ENCODE measurements around the gene MPRIP.

The MPRIP gene

GRCh38 chr17:17024778-17025300 lies 17.4 kb upstream of the MPRIP start:
- intact Hi-C loops (cut with DNase I) = no loop called here
- DNase-seq = no peak

GRCh38 chr17:17025621-17026020 lies 16.6 kb upstream of the MPRIP start:
- no peak for DNase-seq
- intact Hi-C loops (cut with DNase I) = no loop called here

GRCh38 chr17:17026163-17026562 lies 16.1 kb upstream of the MPRIP start:
- no peak for DNase-seq
- intact Hi-C loops (cut with DNase I) = no loop called here

GRCh38 chr17:17027442-17028058 lies 14.7 kb upstream of the MPRIP start:
- intact Hi-C loops (cut with DNase I) = no loop called here
- no peak for DNase-seq

GRCh38 chr17:17028059-17028877 lies 14.0 kb upstream of the MPRIP start:
- intact Hi-C loops (cut with DNase I) = no loop called here
- DNase-seq = peak in 14 of 42 donors; percentile 30 to 70 (median 48)

GRCh38 chr17:17028878-17029535 lies 13.2 kb upstream of the MPRIP start:
- no peak for DNase-seq
- intact Hi-C loops (cut with DNase I) = no loop called here

- intact Hi-C loops (cut with DNase I) = no loop called here
- peak in 2 of 42 donors; percentile 26 to 34 for DNase-seq
Measured at GRCh38 chr17:17029938-17030337, 12.3 kb upstream of the MPRIP start.

GRCh38 chr17:17030515-17031211 lies 11.6 kb upstream of the MPRIP start:
- peak in 10 of 42 donors; percentile 30 to 59 (median 54) for DNase-seq
- intact Hi-C loops (cut with DNase I) = no loop called here

GRCh38 chr17:17032131-17032692 lies 10.0 kb upstream of the MPRIP start:
- peak in 39 of 42 donors; percentile 52 to 89 (median 79) for DNase-seq
- intact Hi-C loops (cut with DNase I) = no loop called here

GRCh38 chr17:17033466-17033865 lies 8.8 kb upstream of the MPRIP start:
- intact Hi-C loops (cut with DNase I) = no loop called here
- DNase-seq = no peak

GRCh38 chr17:17034026-17034425 lies 8.2 kb upstream of the MPRIP start:
- DNase-seq = no peak
- intact Hi-C loops (cut with DNase I) = no loop called here

- no peak for DNase-seq
- intact Hi-C loops (cut with DNase I) = no loop called here
Measured at GRCh38 chr17:17034496-17035075, 7.7 kb upstream of the MPRIP start.

- DNase-seq = no peak
- intact Hi-C loops (cut with DNase I) = no loop called here
Measured at GRCh38 chr17:17035490-17035889, 6.8 kb upstream of the MPRIP start.

- intact Hi-C loops (cut with DNase I) = no loop called here
- no peak for DNase-seq
Measured at GRCh38 chr17:17035920-17036523, 6.2 kb upstream of the MPRIP start.

- DNase-seq = peak in 3 of 42 donors; percentile 13 to 43 (median 20)
- intact Hi-C loops (cut with DNase I) = no loop called here
Measured at GRCh38 chr17:17036524-17036998, 5.7 kb upstream of the MPRIP start.

- no peak for DNase-seq
- intact Hi-C loops (cut with DNase I) = no loop called here
Measured at GRCh38 chr17:17039911-17040310, 2.3 kb upstream of the MPRIP start.

- DNase-seq = peak in 40 of 42 donors; percentile 36 to 92 (median 74)
- intact Hi-C loops (cut with DNase I) = no loop called here
Measured at GRCh38 chr17:17041018-17041521, 1.2 kb upstream of the MPRIP start.
